K562 (cell line): ENCODE results near the gene FEM1B. TPM values are rescaled to one million over a fixed set of nuclear protein-coding genes. Genes with fewer than 3 reads are reported as not detected.

ENCODE experiments used
- ATAC-seq: fragments of 200-7000 bp; cut with Tn5 transposase; 3 replicates; pipeline ENCODE4 v1.9.1; 2020; ENCODE audit warnings: moderate library complexity
- BruUV-seq: library from RNA; stranded (reverse); fragments of 400-500 nt; replicated peaks from 2 replicates; lab custom pipeline; 2021; lab: Mats Ljungman, UMichigan
- CTCF ChIA-PET: fragments of 300-600 bp; formaldehyde crosslinking; extraction: SDS; loops from one replicate; lab custom pipeline; 2021; ENCODE audit warnings: low intra/inter-chr PET ratio; lab: Yijun Ruan, JAX
- POLR2A ChIA-PET: fragments of 300-600, 350-650 bp; sonication (Branson Sonifier 250); formaldehyde crosslinking; extraction: SDS; loops from one replicate; lab custom pipeline; 2021; ENCODE audit warnings: antibody characterized with exemption, inconsistent platforms; lab: Yijun Ruan, JAX
- DNase-seq, 4 experiments: peaks; one replicate each; pipeline versions ENCODE4 v3.0.0 to v3.0.0-alpha.2; 2011 to 2018; ENCODE audit warnings: low spot score in 3 of 4, mixed read lengths in 3 of 4; ENCODE audit errors: extremely low read depth in 1 of 4
- FAIRE-seq: peaks from 2 replicates; lab custom pipeline; 2011; peaks lifted over from hg19 to GRCh38; lab: Jason Lieb, UNC
- H2AFZ ChIP-seq: 2 replicates; pipeline ENCODE4 v1.6.0; 2011; ENCODE audit warnings: low read depth, low read length, control low read depth, inconsistent platforms
- H3K27ac ChIP-seq: fragments of 200-600 bp; 3 replicates; pipeline ENCODE4 v1.8.0; 2011; ENCODE audit warnings: low read depth, mild to moderate bottlenecking, control low read depth, inconsistent platforms, low read length, moderate library complexity, mixed read lengths; ENCODE audit errors: extremely low read depth
- H3K27me3 ChIP-seq, 2 experiments: fragments of 300-600 bp in 1 of 2; 2 replicates in 1 of 2; 3 replicates in 1 of 2; pipeline versions ENCODE4 v1.6.0 to v1.8.0; 2011; ENCODE audit warnings: inconsistent platforms in 2 of 2, low read length in 2 of 2, mild to moderate bottlenecking in 1 of 2, mixed read lengths in 1 of 2, moderate library complexity in 1 of 2; ENCODE audit not compliant: control insufficient read depth in 2 of 2, insufficient read depth in 2 of 2
- H3K36me3 ChIP-seq: fragments of 300-600 bp; 3 replicates; pipeline ENCODE4 v1.8.0; 2011; ENCODE audit warnings: mild to moderate bottlenecking, low read length, inconsistent platforms; ENCODE audit not compliant: control insufficient read depth, insufficient read depth
- H3K4me1 ChIP-seq, 2 experiments: fragments of 200-600 bp in 1 of 2; replicated peaks in 1 of 2; 2 replicates in 1 of 2; 3 replicates in 1 of 2; pipeline versions ENCODE4 v1.5.1 to v1.8.0; 2011; ENCODE audit warnings: inconsistent platforms in 2 of 2, low read length in 2 of 2, mild to moderate bottlenecking in 1 of 2, mixed read lengths in 1 of 2, moderate library complexity in 1 of 2; ENCODE audit not compliant: control insufficient read depth in 2 of 2, insufficient read depth in 2 of 2
- H3K4me2 ChIP-seq: 2 replicates; pipeline ENCODE4 v1.6.1; 2011; ENCODE audit warnings: low read length, control low read depth, inconsistent platforms, mixed read lengths; ENCODE audit not compliant: insufficient read depth
- H3K4me3 ChIP-seq: fragments of 200-600 bp; sonication (generic), shearing (Covaris generic); 2 replicates; pipeline ENCODE4 v1.5.1; 2016; ENCODE audit warnings: control low read depth, inconsistent platforms
- H3K79me2 ChIP-seq: fragments of 200-600 bp; 3 replicates; pipeline ENCODE4 v1.8.0; 2011; ENCODE audit warnings: low read length, inconsistent platforms; ENCODE audit not compliant: control insufficient read depth, insufficient read depth
- H3K9ac ChIP-seq, 2 experiments: 2 replicates each; pipeline versions ENCODE4 v1.6.0 to v1.6.1; 2011; ENCODE audit warnings: low read depth in 2 of 2, low read length in 2 of 2, control low read depth in 1 of 2, inconsistent platforms in 1 of 2, mild to moderate bottlenecking in 1 of 2, mixed read lengths in 1 of 2; ENCODE audit not compliant: insufficient read depth in 1 of 2
- H3K9me1 ChIP-seq: one replicate; pipeline ENCODE4 v1.6.0; 2011; ENCODE audit warnings: inconsistent platforms, mild to moderate bottlenecking, low read length, moderate library complexity; ENCODE audit not compliant: control insufficient read depth, insufficient read depth
- H3K9me3 ChIP-seq: replicated peaks from 2 replicates; pipeline ENCODE4 v1.5.1; 2011; ENCODE audit warnings: low read depth, low read length, inconsistent platforms; ENCODE audit not compliant: control insufficient read depth, insufficient read depth
- H4K20me1 ChIP-seq: replicated peaks from 2 replicates; pipeline ENCODE4 v1.6.1; 2011; ENCODE audit warnings: low read length, inconsistent platforms, mixed read lengths; ENCODE audit not compliant: control insufficient read depth, insufficient read depth
- CXXC5 ChIP-seq: fragments of 250-450 bp; sonication (Bioruptor Pico); IDR thresholded peaks from 2 replicates; pipeline ENCODE4 v1.8.0; 2022; ENCODE audit warnings: inconsistent platforms, mild to moderate bottlenecking, moderate library complexity
- ZKSCAN1 ChIP-seq: fragments of 150-350 bp; IDR thresholded peaks from 2 replicates; pipeline ENCODE4 v1.6.1; 2016; ENCODE audit warnings: low read depth, low read length
- ZNF584 ChIP-seq: fragments of 200-800 bp; sonication (Bioruptor generic); IDR thresholded peaks from 2 replicates; pipeline ENCODE4 v1.6.1; 2016; ENCODE audit warnings: low read depth, mild to moderate bottlenecking, missing genetic modification characterization, missing compliant biosample characterization
- WGBS: fragments of 100-300 bp; shearing (Covaris generic); methylation state at CpG from one replicate; pipeline ENCODE4 v1.1.6; 2016; ENCODE audit warnings: low coverage, mixed read lengths; ENCODE audit not compliant: insufficient coverage; ENCODE audit errors: missing lambda C conversion rate; 5-methylcytosine and 5-hydroxymethylcytosine counted together
- in situ Hi-C: fragments of 300-500 bp; cut with MboI; formaldehyde crosslinking; loops from 4 replicates; pipeline ENCODE4 v1.15.0; 2018; ENCODE audit warnings: inconsistent platforms, mixed read lengths
- intact Hi-C: fragments of 100-400 bp; cut with micrococcal nuclease; formaldehyde crosslinking; loops from 2 replicates; pipeline ENCODE4 v1.14.2; 2022
- polyA plus RNA-seq, 8 experiments: library from polyadenylated mRNA; depleted of rRNA in 4 of 8; stranded (reverse) in 5 of 8; unstranded in 3 of 8; fragments of >200 nt; fragmentation: Nextera tagmentation in 2 of 8; fragmentation: Illumina TruSeq in 1 of 8; extraction: Ambion mirVana in 2 of 8; extraction: Trizol in 1 of 8; gene quantifications; 2 replicates each; pipeline versions ENCODE4 v1.2.1 to v1.2.3, GENCODE V29; 2011 to 2014; ENCODE audit warnings: inconsistent platforms in 1 of 8, missing spikeins in 1 of 8
- total RNA-seq, 7 experiments: library from RNA; depleted of rRNA in 6 of 7; stranded (reverse); fragments of >200 nt in 6 of 7; fragmentation: Illumina TruSeq in 2 of 7; extraction: Trizol in 2 of 7; gene quantifications; 2 replicates each; pipeline versions ENCODE4 v1.2.1 to v1.2.3, GENCODE V29; 2011 to 2021; ENCODE audit warnings: low replicate concordance in 1 of 7
- TF ChIP-seq, protein P1 (sequence below): sonication (generic); formaldehyde crosslinking; IDR thresholded peaks from 2 replicates; pipeline ENCODE4 v1.8.0; 2023; ENCODE audit warnings: missing genetic modification reagents, mild to moderate bottlenecking, borderline replicate concordance
- TF ChIP-seq, protein P2 (sequence below): fragments of 450-650 bp; IDR thresholded peaks from 2 replicates; pipeline ENCODE4 v1.6.1; 2017; ENCODE audit warnings: mild to moderate bottlenecking, moderate library complexity
- TF ChIP-seq, protein P3 (sequence below): sonication (generic); formaldehyde crosslinking; IDR thresholded peaks from 2 replicates; pipeline ENCODE4 v1.8.1; 2023; ENCODE audit warnings: mild to moderate bottlenecking, missing genetic modification reagents

The FEM1B gene
- total and polyA plus RNA-seq, 9 of the 15 experiments (the other 6 are each of a cell fraction or from before 2014, with no cell fraction given) = 5.9 to 61.6 (median 20.1) TPM

DNA sequence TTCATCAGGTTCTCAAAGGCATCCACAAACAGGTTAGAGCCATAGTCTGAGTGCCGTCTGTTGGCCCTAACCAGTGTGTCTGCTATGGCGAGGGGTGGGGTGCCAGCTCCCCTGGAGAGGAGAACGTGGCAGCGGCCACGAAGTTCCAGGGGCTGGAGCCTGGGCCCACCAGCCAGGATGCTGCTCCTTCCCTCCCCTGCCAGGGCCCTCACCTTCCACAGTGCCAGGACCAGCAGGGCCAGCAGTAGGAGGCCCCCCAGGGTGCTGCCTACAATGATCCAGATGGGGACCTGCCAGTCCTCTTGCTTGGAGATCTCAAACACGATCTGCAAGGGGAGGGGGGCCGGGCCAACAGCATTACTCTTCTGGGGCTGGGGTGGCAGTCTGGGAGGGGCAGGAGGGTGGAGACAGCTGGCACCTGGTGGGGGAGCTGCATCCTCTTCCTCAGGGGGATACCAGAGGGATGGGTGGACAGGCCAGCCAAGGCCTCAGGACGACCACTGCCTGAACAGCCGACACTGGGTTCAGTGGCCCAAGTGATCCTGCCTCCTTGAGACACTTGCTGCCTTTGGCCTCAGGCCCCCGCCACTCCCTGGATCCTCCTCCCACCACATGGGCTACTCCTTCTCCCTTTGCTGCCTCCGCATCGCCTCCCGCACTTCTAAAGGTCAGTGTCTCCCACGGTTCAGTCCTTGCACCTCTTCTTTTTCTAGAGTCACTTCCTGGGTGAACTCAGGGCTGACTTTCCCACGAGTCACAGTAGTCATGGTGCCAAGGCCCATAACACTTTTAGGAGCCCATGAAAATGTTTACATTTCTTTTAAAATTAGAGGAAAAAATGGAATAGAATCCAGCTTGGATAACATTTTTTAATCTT is 26.3 kb downstream of the FEM1B start:
- Histone ChIP-seq H4K20me1 (no peaks in the 10 kb centered on the region), H3K27ac (no peak overlapping the region), H3K4me3 (no peak overlapping the region), H3K9me3 (no peaks in the 10 kb centered on the region), H3K4me1 (peaks cover 0 to 6% of the 10 kb centered on the region in 2 experiments; a peak in 2 of 5 replicates), H3K4me2 (no peak overlapping the region), H3K27me3 (peaks cover 9 to 17% of the 10 kb centered on the region in 2 experiments; a peak in 4 of 5 replicates), H3K9ac (no peak overlapping the region), H3K79me2 (no peaks in the 10 kb centered on the region), H3K36me3 (no peaks in the 10 kb centered on the region), H2AFZ (no peak overlapping the region), H3K9me1 (no peaks in the 10 kb centered on the region)
- in situ Hi-C loops (loop anchor here (5.0 kb wide), 1 partner anchor 56 kb away; no protein-coding TSS in a partner anchor), intact Hi-C loops (no loop called here)
- TF ChIP-seq CXXC5 (no peak), ZNF584 (CRISPR knock-in tag) (no peak), ZKSCAN1 (no peak)
- TF ChIP-seq, protein P1, sequence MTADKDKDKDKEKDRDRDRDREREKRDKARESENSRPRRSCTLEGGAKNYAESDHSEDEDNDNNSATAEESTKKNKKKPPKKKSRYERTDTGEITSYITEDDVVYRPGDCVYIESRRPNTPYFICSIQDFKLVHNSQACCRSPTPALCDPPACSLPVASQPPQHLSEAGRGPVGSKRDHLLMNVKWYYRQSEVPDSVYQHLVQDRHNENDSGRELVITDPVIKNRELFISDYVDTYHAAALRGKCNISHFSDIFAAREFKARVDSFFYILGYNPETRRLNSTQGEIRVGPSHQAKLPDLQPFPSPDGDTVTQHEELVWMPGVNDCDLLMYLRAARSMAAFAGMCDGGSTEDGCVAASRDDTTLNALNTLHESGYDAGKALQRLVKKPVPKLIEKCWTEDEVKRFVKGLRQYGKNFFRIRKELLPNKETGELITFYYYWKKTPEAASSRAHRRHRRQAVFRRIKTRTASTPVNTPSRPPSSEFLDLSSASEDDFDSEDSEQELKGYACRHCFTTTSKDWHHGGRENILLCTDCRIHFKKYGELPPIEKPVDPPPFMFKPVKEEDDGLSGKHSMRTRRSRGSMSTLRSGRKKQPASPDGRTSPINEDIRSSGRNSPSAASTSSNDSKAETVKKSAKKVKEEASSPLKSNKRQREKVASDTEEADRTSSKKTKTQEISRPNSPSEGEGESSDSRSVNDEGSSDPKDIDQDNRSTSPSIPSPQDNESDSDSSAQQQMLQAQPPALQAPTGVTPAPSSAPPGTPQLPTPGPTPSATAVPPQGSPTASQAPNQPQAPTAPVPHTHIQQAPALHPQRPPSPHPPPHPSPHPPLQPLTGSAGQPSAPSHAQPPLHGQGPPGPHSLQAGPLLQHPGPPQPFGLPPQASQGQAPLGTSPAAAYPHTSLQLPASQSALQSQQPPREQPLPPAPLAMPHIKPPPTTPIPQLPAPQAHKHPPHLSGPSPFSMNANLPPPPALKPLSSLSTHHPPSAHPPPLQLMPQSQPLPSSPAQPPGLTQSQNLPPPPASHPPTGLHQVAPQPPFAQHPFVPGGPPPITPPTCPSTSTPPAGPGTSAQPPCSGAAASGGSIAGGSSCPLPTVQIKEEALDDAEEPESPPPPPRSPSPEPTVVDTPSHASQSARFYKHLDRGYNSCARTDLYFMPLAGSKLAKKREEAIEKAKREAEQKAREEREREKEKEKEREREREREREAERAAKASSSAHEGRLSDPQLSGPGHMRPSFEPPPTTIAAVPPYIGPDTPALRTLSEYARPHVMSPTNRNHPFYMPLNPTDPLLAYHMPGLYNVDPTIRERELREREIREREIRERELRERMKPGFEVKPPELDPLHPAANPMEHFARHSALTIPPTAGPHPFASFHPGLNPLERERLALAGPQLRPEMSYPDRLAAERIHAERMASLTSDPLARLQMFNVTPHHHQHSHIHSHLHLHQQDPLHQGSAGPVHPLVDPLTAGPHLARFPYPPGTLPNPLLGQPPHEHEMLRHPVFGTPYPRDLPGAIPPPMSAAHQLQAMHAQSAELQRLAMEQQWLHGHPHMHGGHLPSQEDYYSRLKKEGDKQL (CRISPR knock-in tag) = no peak
- TF ChIP-seq, protein P2, sequence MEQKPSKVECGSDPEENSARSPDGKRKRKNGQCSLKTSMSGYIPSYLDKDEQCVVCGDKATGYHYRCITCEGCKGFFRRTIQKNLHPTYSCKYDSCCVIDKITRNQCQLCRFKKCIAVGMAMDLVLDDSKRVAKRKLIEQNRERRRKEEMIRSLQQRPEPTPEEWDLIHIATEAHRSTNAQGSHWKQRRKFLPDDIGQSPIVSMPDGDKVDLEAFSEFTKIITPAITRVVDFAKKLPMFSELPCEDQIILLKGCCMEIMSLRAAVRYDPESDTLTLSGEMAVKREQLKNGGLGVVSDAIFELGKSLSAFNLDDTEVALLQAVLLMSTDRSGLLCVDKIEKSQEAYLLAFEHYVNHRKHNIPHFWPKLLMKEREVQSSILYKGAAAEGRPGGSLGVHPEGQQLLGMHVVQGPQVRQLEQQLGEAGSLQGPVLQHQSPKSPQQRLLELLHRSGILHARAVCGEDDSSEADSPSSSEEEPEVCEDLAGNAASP = no peak
- TF ChIP-seq, protein P3, sequence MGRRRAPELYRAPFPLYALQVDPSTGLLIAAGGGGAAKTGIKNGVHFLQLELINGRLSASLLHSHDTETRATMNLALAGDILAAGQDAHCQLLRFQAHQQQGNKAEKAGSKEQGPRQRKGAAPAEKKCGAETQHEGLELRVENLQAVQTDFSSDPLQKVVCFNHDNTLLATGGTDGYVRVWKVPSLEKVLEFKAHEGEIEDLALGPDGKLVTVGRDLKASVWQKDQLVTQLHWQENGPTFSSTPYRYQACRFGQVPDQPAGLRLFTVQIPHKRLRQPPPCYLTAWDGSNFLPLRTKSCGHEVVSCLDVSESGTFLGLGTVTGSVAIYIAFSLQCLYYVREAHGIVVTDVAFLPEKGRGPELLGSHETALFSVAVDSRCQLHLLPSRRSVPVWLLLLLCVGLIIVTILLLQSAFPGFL (CRISPR knock-in tag) = no peak
- DNase-seq = no peak
- POLR2A ChIA-PET = no interaction called here
- CTCF ChIA-PET = no interaction called here
- WGBS = 25% methylated on average over 14 of the region's 15 CpGs
- ATAC-seq = no peak
- BruUV-seq = no TSS peak
- FAIRE-seq = no peak
